Prostate gland (tissue), 2 donors: ENCODE data around the gene TSFM. TPM values are rescaled to one million over a fixed set of nuclear protein-coding genes. Genes with fewer than 3 reads are reported as not detected.

Experiments used
- DNase-seq: peaks from one replicate; pipeline ENCODE4 v3.0.0-alpha.2; 2019; ENCODE audit warnings: low spot score
- H3K27ac ChIP-seq, 2 donors: fragments of 200-600 bp; sonication (generic); 2 replicates each; pipeline ENCODE4 v1.5.1; 2017 to 2019
- H3K27me3 ChIP-seq: fragments of 200-600 bp; sonication (generic); replicated peaks from 2 replicates; pipeline ENCODE4 v1.5.1; 2019; ENCODE audit not compliant: insufficient read depth
- H3K36me3 ChIP-seq, 2 donors: fragments of 200-600 bp; sonication (generic); 1 replicate in 1 of 2; 2 replicates in 1 of 2; pipeline versions ENCODE4 v1.5.1 to v1.8.1; 2017 to 2019
- H3K4me1 ChIP-seq: fragments of 200-600 bp; sonication (generic); replicated peaks from 2 replicates; pipeline ENCODE4 v1.5.1; 2019
- H3K4me3 ChIP-seq, 2 donors: fragments of 200-600 bp; sonication (generic); 2 replicates each; pipeline ENCODE4 v1.5.1; 2017 to 2019
- H3K9me3 ChIP-seq: fragments of 200-600 bp; sonication (generic); 2 replicates; pipeline ENCODE4 v1.5.1; 2017
- POLR2A ChIP-seq: fragments of 450-650 bp; IDR thresholded peaks from one replicate; pipeline ENCODE4 v1.6.1; 2016; ENCODE audit warnings: antibody characterized with exemption, mild to moderate bottlenecking
- POLR2AphosphoS5 ChIP-seq: sonication (generic); formaldehyde crosslinking; IDR thresholded peaks from one replicate; pipeline ENCODE4 v1.6.1; 2017; ENCODE audit warnings: antibody characterized with exemption
- WGBS: methylation state at CpG from one replicate; pipeline ENCODE4 v1.1.5; 2018; 5-methylcytosine and 5-hydroxymethylcytosine counted together
- intact Hi-C: fragments of 100-400 bp; cut with DNase I; formaldehyde crosslinking; loops from one replicate; pipeline ENCODE4 v1.14.2; 2022
- total RNA-seq, 2 donors: library from RNA; depleted of rRNA; stranded (reverse); fragments of >200 nt; gene quantifications; one replicate each; pipeline ENCODE4 v1.1.0, GENCODE V29; 2016
- TF ChIP-seq, protein P1 (sequence below), 4 experiments: fragments of 200-600 bp in 2 of 4; fragments of 450-650 bp in 2 of 4; sonication (generic) in 2 of 4; IDR thresholded peaks; 1 replicate in 3 of 4; 2 replicates in 1 of 4; pipeline ENCODE4 v1.5.1; 2016 to 2019; ENCODE audit warnings: antibody characterized with exemption in 4 of 4, mild to moderate bottlenecking in 2 of 4, moderate library complexity in 2 of 4

The TSFM gene
- total RNA-seq, 2 donors from 2014 or later: 24.3 to 39.6 TPM

DNA sequence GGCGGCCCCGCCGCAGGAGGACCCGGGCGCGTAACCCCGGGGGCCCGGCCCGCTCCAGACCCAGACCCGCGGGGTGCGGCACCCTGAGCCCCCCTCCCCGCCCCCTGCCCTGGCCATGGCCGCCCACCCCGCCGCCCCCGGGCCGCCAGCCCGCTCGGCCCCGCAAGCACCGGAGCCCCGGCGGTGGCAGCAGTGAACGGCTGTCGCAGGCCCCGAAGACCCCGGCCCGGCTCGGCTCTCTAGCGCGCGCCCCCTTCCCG, 27.5 kb upstream of the TSFM start:
- no peaks in the 10 kb centered on the region for H3K36me3 ChIP-seq
- no peak for DNase-seq
- peak overlapping the region; percentile 66 to 78 for H3K27ac ChIP-seq
- TF ChIP-seq POLR2A: no peak
- no peak for TF ChIP-seq POLR2AphosphoS5
- TF ChIP-seq, protein P1, sequence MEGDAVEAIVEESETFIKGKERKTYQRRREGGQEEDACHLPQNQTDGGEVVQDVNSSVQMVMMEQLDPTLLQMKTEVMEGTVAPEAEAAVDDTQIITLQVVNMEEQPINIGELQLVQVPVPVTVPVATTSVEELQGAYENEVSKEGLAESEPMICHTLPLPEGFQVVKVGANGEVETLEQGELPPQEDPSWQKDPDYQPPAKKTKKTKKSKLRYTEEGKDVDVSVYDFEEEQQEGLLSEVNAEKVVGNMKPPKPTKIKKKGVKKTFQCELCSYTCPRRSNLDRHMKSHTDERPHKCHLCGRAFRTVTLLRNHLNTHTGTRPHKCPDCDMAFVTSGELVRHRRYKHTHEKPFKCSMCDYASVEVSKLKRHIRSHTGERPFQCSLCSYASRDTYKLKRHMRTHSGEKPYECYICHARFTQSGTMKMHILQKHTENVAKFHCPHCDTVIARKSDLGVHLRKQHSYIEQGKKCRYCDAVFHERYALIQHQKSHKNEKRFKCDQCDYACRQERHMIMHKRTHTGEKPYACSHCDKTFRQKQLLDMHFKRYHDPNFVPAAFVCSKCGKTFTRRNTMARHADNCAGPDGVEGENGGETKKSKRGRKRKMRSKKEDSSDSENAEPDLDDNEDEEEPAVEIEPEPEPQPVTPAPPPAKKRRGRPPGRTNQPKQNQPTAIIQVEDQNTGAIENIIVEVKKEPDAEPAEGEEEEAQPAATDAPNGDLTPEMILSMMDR (IDR thresholded peaks at IDR 0.05): no peak
- WGBS: 0% methylated on average over 17 of the region's 34 CpGs
- no peaks in the 10 kb centered on the region for H3K27me3 ChIP-seq
- peak overlapping the region; percentile 80 to 87 for H3K4me3 ChIP-seq
- intact Hi-C loops: no loop called here
- H3K9me3 ChIP-seq: no peaks in the 10 kb centered on the region
- H3K4me1 ChIP-seq: peaks cover 3% of the 10 kb centered on the region

DNA sequence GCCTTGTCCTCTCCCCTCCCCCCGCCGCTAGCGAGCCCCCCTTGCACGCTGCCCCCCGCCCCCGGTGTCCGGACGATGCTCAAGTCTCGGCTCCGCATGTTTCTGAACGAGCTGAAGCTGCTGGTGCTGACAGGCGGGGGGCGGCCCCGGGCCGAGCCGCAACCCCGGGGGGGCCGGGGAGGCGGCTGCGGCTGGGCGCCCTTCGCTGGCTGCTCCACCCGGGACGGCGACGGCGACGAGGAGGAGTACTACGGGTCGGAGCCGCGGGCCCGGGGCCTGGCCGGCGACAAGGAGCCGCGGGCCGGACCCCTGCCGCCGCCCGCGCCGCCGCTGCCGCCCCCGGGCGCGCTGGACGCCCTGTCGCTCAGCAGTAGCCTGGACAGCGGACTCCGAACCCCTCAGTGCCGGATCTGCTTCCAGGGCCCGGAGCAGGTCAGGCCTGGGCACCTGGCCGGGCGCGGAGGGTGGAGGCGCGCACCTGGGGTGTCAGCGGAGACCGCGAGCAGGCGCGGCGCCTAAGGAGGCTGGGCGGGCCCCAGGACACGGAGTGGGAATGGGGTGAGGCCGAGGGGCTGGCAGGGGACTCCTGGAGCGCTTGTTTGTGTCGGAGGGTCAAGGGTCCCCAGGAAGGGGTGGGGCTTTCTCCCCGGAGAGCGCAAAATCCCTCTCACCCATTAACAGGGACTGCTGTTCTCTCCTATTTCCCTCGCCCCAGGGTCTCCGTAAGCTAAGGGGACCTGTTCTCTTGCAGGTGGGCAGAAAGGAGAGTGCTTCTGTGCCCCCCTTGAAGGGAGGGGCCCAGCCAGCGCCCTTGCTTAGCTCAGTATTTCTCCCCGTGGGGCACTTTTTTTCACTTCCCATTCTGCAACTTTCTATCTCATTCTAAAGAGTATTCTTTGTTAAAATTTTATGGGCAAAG, 26.9 kb upstream of the TSFM start:
- H3K4me3 ChIP-seq: peak overlapping the region; percentile 80 to 87
- peak overlapping the region; percentile 66 to 78 for H3K27ac ChIP-seq
- WGBS: 1% methylated on average over 70 of the region's 76 CpGs
- DNase-seq: no peak
- H3K4me1 ChIP-seq: peaks cover 3% of the 10 kb centered on the region
- intact Hi-C loops: no loop called here
- H3K9me3 ChIP-seq: no peaks in the 10 kb centered on the region
- peak; percentile 14 for TF ChIP-seq POLR2A
- TF ChIP-seq, protein P1 (IDR thresholded peaks at IDR 0.05): no peak
- H3K27me3 ChIP-seq: no peaks in the 10 kb centered on the region
- H3K36me3 ChIP-seq: no peaks in the 10 kb centered on the region

DNA sequence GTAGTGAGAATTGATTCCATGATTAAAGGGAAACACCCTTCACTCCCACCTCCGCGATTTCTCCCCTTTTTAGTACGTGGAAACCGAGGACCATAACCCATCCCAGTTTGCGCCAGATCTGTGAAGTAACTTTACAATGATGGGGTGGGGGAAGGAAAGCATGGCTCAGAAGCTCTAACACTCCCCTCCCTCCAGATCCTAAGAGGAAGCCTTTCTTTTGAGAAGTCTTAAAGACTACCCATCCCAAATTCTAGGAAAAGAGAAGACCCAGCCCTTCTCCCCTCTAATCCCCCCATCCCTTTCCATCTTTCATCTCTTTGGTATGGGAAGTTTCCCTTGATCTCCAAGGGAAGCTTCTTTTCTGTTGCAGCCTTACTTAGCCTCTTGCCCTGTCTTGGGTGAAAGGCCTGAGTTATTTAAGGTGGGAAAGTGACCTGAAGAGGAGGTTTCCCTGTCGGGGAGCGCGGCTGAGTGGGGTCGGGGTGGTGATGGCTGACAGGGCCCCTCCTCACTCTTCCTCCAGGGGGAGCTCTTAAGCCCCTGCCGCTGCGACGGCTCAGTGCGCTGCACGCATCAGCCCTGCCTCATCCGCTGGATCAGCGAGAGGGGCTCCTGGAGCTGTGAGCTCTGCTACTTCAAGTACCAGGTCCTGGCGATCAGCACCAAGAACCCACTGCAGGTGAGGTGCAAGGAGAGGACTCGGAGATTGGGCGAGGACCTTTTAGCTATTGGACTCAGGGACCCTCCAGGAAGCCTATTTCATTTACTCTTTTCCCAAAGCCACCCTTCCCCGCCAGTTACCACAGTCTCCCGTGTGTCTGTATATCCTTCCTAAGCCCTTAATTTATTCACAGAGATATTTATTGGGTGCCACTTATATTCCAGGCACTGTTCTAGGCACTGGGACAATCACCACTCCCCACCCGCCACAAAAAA, 25.9 kb upstream of the TSFM start:
- no peak for DNase-seq
- intact Hi-C loops: no loop called here
- 58% methylated on average over 22 of the region's 22 CpGs for WGBS
- TF ChIP-seq, protein P1 (IDR thresholded peaks at IDR 0.05): peak in 3 of 4 experiments; percentile 11 to 40 (median 30)
- TF ChIP-seq POLR2AphosphoS5 (no peak), POLR2A (no peak)
- Histone ChIP-seq H3K27ac (peak overlapping the region in 1 of 2 donors; percentile 78), H3K27me3 (no peaks in the 10 kb centered on the region), H3K4me3 (peak overlapping the region in 1 of 2 donors; percentile 80), H3K9me3 (no peaks in the 10 kb centered on the region), H3K4me1 (peaks cover 3% of the 10 kb centered on the region), H3K36me3 (no peaks in the 10 kb centered on the region)

DNA sequence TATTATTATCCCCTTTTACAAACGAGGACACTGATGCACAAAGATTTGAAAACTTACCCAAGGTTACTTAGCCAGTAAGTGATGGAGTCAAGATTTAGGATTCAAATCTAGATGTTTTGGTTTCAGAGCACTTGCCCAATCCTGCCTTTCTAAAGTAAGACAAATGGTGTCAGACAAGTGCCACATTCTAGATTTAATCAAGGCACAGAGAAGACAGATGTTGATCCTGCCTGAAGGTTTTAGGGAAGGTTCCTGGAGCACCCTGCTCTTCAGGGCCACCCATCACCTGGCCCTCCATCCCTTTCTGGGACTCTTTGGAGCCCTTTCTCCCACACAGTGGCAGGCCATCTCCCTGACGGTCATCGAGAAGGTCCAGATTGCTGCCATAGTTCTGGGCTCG, 24.8 kb upstream of the TSFM start:
- no peak overlapping the region for H3K4me3 ChIP-seq
- H3K4me1 ChIP-seq: peaks cover 3% of the 10 kb centered on the region
- 93% methylated on average over 4 of the region's 4 CpGs for WGBS
- no peaks in the 10 kb centered on the region for H3K9me3 ChIP-seq
- no peak for DNase-seq
- no peaks in the 10 kb centered on the region for H3K36me3 ChIP-seq
- no peak for TF ChIP-seq POLR2A
- TF ChIP-seq, protein P1 (IDR thresholded peaks at IDR 0.05): no peak
- TF ChIP-seq POLR2AphosphoS5: no peak
- H3K27ac ChIP-seq: no peak overlapping the region
- intact Hi-C loops: no loop called here
- H3K27me3 ChIP-seq: no peaks in the 10 kb centered on the region
